ENCODE measurements around the gene MBD3L1. TPM values are rescaled to one million over a fixed set of nuclear protein-coding genes. Genes with fewer than 3 reads are reported as not detected.

The MBD3L1 gene
- total and polyA plus RNA-seq, 12 donors: not detected

GRCh38 chr19:8849232-8849631 is 17.1 kb downstream of the MBD3L1 start:
- DNase-seq: no peak
- 86 to 97% (median 93%) methylated on average over 2 of the region's 2 CpGs for WGBS, 4 donors
- no peaks in the 10 kb centered on the region for H3K4me1 ChIP-seq (replicated peaks in 1 of 2)
- H3K4me3 ChIP-seq: no peak overlapping the region
- TF ChIP-seq POLR2A (IDR thresholded peaks at IDR 0.05): no peak
- TF ChIP-seq CTCF (IDR thresholded peaks at IDR 0.05): no peak
- intact Hi-C loops (cut with DNase I): no loop called here
- H3K36me3 ChIP-seq (replicated peaks in 1 of 2): no peaks in the 10 kb centered on the region
- no peak overlapping the region for H3K27ac ChIP-seq
- H3K27me3 ChIP-seq: no peaks in the 10 kb centered on the region
- H3K9me3 ChIP-seq (replicated peaks in 1 of 3): no peaks in the 10 kb centered on the region

- Histone ChIP-seq H3K36me3 (replicated peaks in 1 of 2) (no peaks in the 10 kb centered on the region), H3K9me3 (replicated peaks in 1 of 3) (no peaks in the 10 kb centered on the region), H3K27me3 (no peaks in the 10 kb centered on the region), H3K27ac (no peak overlapping the region), H3K4me3 (no peak overlapping the region), H3K4me1 (replicated peaks in 1 of 2) (no peaks in the 10 kb centered on the region)
- WGBS, 4 donors: 87 to 93% (median 89%) methylated on average over 3 of the region's 3 CpGs
- DNase-seq: no peak
- TF ChIP-seq POLR2A (IDR thresholded peaks at IDR 0.05): no peak
- TF ChIP-seq CTCF (IDR thresholded peaks at IDR 0.05): no peak
- intact Hi-C loops (cut with DNase I): no loop called here
Observed at GRCh38 chr19:8850488-8850887, 18.3 kb downstream of the MBD3L1 start.

GRCh38 chr19:8858260-8858659 is 26.1 kb downstream of the MBD3L1 start:
- Histone ChIP-seq H3K4me1 (replicated peaks in 1 of 2) (no peaks in the 10 kb centered on the region), H3K36me3 (replicated peaks in 1 of 2) (no peaks in the 10 kb centered on the region), H3K27me3 (no peaks in the 10 kb centered on the region), H3K4me3 (no peak overlapping the region), H3K27ac (no peak overlapping the region), H3K9me3 (replicated peaks in 1 of 3) (no peaks in the 10 kb centered on the region)
- intact Hi-C loops (cut with DNase I): no loop called here
- TF ChIP-seq CTCF (IDR thresholded peaks at IDR 0.05) (no peak), POLR2A (IDR thresholded peaks at IDR 0.05) (no peak)
- no peak for DNase-seq
- 73 to 79% (median 77%) methylated on average over 3 of the region's 3 CpGs for WGBS, 4 donors

- H3K27ac ChIP-seq: no peak overlapping the region
- no peaks in the 10 kb centered on the region for H3K9me3 ChIP-seq (replicated peaks in 1 of 3)
- no peak overlapping the region for H3K4me3 ChIP-seq
- DNase-seq: no peak
- no peaks in the 10 kb centered on the region for H3K27me3 ChIP-seq
- H3K4me1 ChIP-seq (replicated peaks in 1 of 2): no peaks in the 10 kb centered on the region
- intact Hi-C loops (cut with DNase I): no loop called here
- TF ChIP-seq POLR2A (IDR thresholded peaks at IDR 0.05) (no peak), CTCF (IDR thresholded peaks at IDR 0.05) (no peak)
- H3K36me3 ChIP-seq (replicated peaks in 1 of 2): no peaks in the 10 kb centered on the region
Observed at GRCh38 chr19:8866344-8866743, 34.2 kb downstream of the MBD3L1 start.
